ENCODE measurements around the gene ARHGAP15.
A peak's percentile ranks its signal among the peaks of the same experiment; 100 is the strongest.

ARHGAP15 gene

GRCh38 chr2:143482316-143482715 lies 353.1 kb downstream of the ARHGAP15 start:
- Histone ChIP-seq H3K27me3 (ENCODE audit: control insufficient read depth, insufficient read depth, low read length) (no peaks in the 10 kb centered on the region), H3K36me3 (ENCODE audit: control insufficient read depth, insufficient read depth, low read length) (no peaks in the 10 kb centered on the region), H3K9ac (ENCODE audit: low read length) (no peak overlapping the region), H3K27ac (ENCODE audit: low read depth, low read length) (peak overlapping the region; percentile 45), H3K4me3 (ENCODE audit: low read length) (no peak overlapping the region), H3K4me1 (ENCODE audit: control insufficient read depth, insufficient read depth, low read length) (peaks cover 3% of the 10 kb centered on the region)

- H3K9ac ChIP-seq (ENCODE audit: low read length) = no peak overlapping the region
Observed at GRCh38 chr2:143482771-143483170, 353.6 kb downstream of the ARHGAP15 start.

GRCh38 chr2:143486976-143487375 lies 357.8 kb downstream of the ARHGAP15 start:
- H3K9ac ChIP-seq (ENCODE audit: low read length) = no peak overlapping the region
- no peak overlapping the region for H3K27ac ChIP-seq (ENCODE audit: low read depth, low read length)
- no peak overlapping the region for H3K4me3 ChIP-seq (ENCODE audit: low read length)
- no peaks in the 10 kb centered on the region for H3K27me3 ChIP-seq (ENCODE audit: control insufficient read depth, insufficient read depth, low read length)
- no peaks in the 10 kb centered on the region for H3K36me3 ChIP-seq (ENCODE audit: control insufficient read depth, insufficient read depth, low read length)
- H3K4me1 ChIP-seq (ENCODE audit: control insufficient read depth, insufficient read depth, low read length) = no peaks in the 10 kb centered on the region

More at GRCh38 chr2:143482771-143483170, 353.6 kb downstream of the ARHGAP15 start:
- Histone ChIP-seq H3K4me1 (ENCODE audit: control insufficient read depth, insufficient read depth, low read length) (peaks cover 3% of the 10 kb centered on the region), H3K36me3 (ENCODE audit: control insufficient read depth, insufficient read depth, low read length) (no peaks in the 10 kb centered on the region), H3K27ac (ENCODE audit: low read depth, low read length) (peak overlapping the region; percentile 45), H3K4me3 (ENCODE audit: low read length) (no peak overlapping the region), H3K27me3 (ENCODE audit: control insufficient read depth, insufficient read depth, low read length) (no peaks in the 10 kb centered on the region)

DNA sequence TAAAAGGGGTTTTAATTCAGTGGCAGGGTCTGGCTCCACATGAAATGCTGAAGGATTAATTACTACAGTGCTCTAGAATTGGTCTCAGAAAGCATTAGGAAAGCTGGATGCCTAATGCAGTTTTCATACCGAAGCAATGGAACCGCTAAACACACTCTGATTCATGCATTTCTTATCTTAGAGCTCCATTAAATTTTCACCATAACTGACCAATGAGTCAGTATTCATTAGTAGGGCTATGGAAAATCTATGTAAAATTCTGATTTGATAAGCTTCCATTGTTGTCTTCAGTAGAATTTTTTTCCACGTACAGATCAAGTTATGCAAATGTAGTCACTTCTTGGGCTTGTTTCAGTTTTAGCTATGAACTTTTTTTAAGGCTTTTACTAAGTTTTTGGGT lies 359.9 kb downstream of the ARHGAP15 start:
- Histone ChIP-seq H3K36me3 (ENCODE audit: control insufficient read depth, insufficient read depth, low read length) (no peaks in the 10 kb centered on the region), H3K27me3 (ENCODE audit: control insufficient read depth, insufficient read depth, low read length) (no peaks in the 10 kb centered on the region), H3K9ac (ENCODE audit: low read length) (no peak overlapping the region), H3K4me3 (ENCODE audit: low read length) (no peak overlapping the region), H3K27ac (ENCODE audit: low read depth, low read length) (no peak overlapping the region), H3K4me1 (ENCODE audit: control insufficient read depth, insufficient read depth, low read length) (no peaks in the 10 kb centered on the region)

DNA sequence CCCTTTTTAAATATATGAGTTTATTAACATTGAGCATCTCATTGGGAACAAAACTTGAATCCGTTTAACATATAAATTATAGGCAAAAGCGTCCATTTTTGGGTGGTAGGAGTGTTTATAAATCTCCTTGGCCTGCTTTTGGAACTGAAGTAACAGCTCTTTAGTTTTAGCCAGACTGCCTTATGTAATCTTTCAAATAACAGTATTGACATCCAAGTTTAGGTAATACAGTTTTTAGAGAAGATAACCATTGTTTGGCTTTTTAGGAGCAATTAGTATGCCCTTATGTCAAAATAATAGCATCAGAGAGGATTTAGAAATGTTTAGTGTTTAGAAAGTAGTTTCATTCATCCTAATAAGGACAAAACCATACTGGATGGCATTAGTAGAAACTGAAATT lies 361.9 kb downstream of the ARHGAP15 start:
- Histone ChIP-seq H3K36me3 (ENCODE audit: control insufficient read depth, insufficient read depth, low read length) (no peaks in the 10 kb centered on the region), H3K27me3 (ENCODE audit: control insufficient read depth, insufficient read depth, low read length) (no peaks in the 10 kb centered on the region), H3K9ac (ENCODE audit: low read length) (no peak overlapping the region), H3K4me1 (ENCODE audit: control insufficient read depth, insufficient read depth, low read length) (no peaks in the 10 kb centered on the region), H3K27ac (ENCODE audit: low read depth, low read length) (no peak overlapping the region), H3K4me3 (ENCODE audit: low read length) (no peak overlapping the region)

DNA sequence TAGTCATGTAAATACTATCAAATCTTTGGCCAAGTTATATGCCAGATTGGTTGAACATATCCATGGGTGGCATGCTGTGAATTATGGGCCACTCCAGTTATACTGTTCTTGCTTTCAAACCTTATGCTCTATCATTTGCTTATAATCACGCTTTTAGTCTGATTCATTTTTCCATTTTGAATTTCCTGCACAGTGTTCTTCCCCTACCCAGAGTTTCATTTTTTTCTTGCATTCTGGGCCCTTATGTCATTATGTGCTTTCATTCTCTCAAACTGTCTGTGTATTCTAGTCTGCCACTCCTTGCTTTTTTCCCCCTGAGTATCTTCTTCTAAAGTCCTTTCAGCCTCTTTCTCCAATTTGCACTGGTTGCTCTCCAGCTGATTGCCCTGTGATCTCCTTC lies 364.1 kb downstream of the ARHGAP15 start:
- Histone ChIP-seq H3K4me3 (ENCODE audit: low read length) (no peak overlapping the region), H3K27ac (ENCODE audit: low read depth, low read length) (no peak overlapping the region), H3K4me1 (ENCODE audit: control insufficient read depth, insufficient read depth, low read length) (no peaks in the 10 kb centered on the region), H3K9ac (ENCODE audit: low read length) (no peak overlapping the region), H3K27me3 (ENCODE audit: control insufficient read depth, insufficient read depth, low read length) (no peaks in the 10 kb centered on the region), H3K36me3 (ENCODE audit: control insufficient read depth, insufficient read depth, low read length) (no peaks in the 10 kb centered on the region)

- Histone ChIP-seq H3K27me3 (ENCODE audit: control insufficient read depth, insufficient read depth, low read length) (no peaks in the 10 kb centered on the region), H3K27ac (ENCODE audit: low read depth, low read length) (no peak overlapping the region), H3K4me1 (ENCODE audit: control insufficient read depth, insufficient read depth, low read length) (no peaks in the 10 kb centered on the region), H3K36me3 (ENCODE audit: control insufficient read depth, insufficient read depth, low read length) (no peaks in the 10 kb centered on the region), H3K4me3 (ENCODE audit: low read length) (no peak overlapping the region), H3K9ac (ENCODE audit: low read length) (no peak overlapping the region)
Observed at GRCh38 chr2:143497726-143498125, 368.5 kb downstream of the ARHGAP15 start.

DNA sequence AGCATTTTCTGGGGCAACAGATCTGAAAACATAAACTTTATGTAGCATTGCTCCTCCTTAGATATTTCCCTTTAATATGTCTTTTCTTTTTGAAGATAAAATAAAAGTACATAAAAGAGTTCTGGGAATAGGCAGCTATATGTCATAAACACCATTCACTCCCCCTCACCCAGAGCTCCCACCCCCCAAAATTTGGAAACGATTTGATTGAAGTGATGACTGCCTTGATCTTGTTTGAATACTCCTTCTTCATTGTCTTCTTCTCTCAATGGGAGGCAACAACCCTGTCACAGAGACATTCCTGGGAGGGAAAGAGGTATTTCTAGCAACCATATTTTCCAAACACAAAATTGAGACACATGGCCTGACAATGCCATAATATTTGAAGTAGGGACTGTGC lies 369.3 kb downstream of the ARHGAP15 start:
- H3K36me3 ChIP-seq (ENCODE audit: control insufficient read depth, insufficient read depth, low read length) = no peaks in the 10 kb centered on the region
- H3K27me3 ChIP-seq (ENCODE audit: control insufficient read depth, insufficient read depth, low read length) = no peaks in the 10 kb centered on the region
- no peak overlapping the region for H3K27ac ChIP-seq (ENCODE audit: low read depth, low read length)
- H3K4me3 ChIP-seq (ENCODE audit: low read length) = no peak overlapping the region
- no peaks in the 10 kb centered on the region for H3K4me1 ChIP-seq (ENCODE audit: control insufficient read depth, insufficient read depth, low read length)
- no peak overlapping the region for H3K9ac ChIP-seq (ENCODE audit: low read length)

DNA sequence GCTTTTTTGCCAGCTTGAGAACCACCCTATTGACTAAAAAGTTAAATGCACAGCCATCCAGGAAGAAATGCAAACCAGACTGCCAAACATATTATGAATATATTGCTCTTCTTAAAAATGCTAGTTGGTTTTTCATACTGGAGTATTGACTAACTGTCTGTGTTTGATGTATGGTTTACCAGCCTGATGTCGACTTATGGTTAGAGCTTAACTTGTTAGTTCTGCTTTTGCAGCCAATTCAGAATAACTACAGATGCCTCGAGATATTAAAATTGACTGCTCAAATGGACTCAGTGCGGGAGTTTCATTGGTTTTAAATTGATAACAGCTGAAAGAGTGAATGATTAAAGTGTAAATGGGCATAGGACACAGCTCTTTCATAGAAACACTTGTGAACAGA lies 369.8 kb downstream of the ARHGAP15 start:
- H3K9ac ChIP-seq (ENCODE audit: low read length) = no peak overlapping the region
- H3K27ac ChIP-seq (ENCODE audit: low read depth, low read length) = no peak overlapping the region
- H3K4me3 ChIP-seq (ENCODE audit: low read length) = no peak overlapping the region

GRCh38 chr2:143501106-143501676 lies 372.0 kb downstream of the ARHGAP15 start:
- Histone ChIP-seq H3K4me3 (ENCODE audit: low read length) (no peak overlapping the region), H3K27ac (ENCODE audit: low read depth, low read length) (no peak overlapping the region), H3K4me1 (ENCODE audit: control insufficient read depth, insufficient read depth, low read length) (no peaks in the 10 kb centered on the region), H3K36me3 (ENCODE audit: control insufficient read depth, insufficient read depth, low read length) (no peaks in the 10 kb centered on the region), H3K9ac (ENCODE audit: low read length) (no peak overlapping the region), H3K27me3 (ENCODE audit: control insufficient read depth, insufficient read depth, low read length) (no peaks in the 10 kb centered on the region)

More for the DNA sequence above, 369.8 kb downstream of the ARHGAP15 start:
- Histone ChIP-seq H3K4me1 (ENCODE audit: control insufficient read depth, insufficient read depth, low read length) (no peaks in the 10 kb centered on the region), H3K27me3 (ENCODE audit: control insufficient read depth, insufficient read depth, low read length) (no peaks in the 10 kb centered on the region), H3K36me3 (ENCODE audit: control insufficient read depth, insufficient read depth, low read length) (no peaks in the 10 kb centered on the region)

DNA sequence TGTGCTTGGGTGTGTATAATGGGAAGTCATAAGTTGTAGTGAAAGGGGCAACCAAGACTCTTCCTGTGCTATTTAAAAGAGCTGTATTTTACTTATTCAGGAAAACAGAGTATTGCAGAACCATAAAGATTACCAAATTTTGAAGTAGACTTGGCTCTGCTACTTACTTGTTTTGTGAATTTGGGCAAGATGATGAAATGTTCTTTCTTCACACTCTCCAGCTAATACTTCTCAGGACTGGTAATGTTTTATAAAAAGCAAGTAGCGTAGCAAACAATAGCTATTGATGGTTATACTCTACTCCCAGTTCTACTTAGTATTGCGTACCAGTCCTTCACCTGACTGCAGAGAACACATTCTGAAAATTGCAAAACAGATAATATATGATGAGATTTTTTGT lies 374.1 kb downstream of the ARHGAP15 start:
- no peaks in the 10 kb centered on the region for H3K27me3 ChIP-seq (ENCODE audit: control insufficient read depth, insufficient read depth, low read length)
- no peaks in the 10 kb centered on the region for H3K36me3 ChIP-seq (ENCODE audit: control insufficient read depth, insufficient read depth, low read length)
- H3K27ac ChIP-seq (ENCODE audit: low read depth, low read length) = no peak overlapping the region
- no peak overlapping the region for H3K9ac ChIP-seq (ENCODE audit: low read length)
- H3K4me3 ChIP-seq (ENCODE audit: low read length) = no peak overlapping the region
- no peaks in the 10 kb centered on the region for H3K4me1 ChIP-seq (ENCODE audit: control insufficient read depth, insufficient read depth, low read length)

- Histone ChIP-seq H3K4me3 (ENCODE audit: low read length) (no peak overlapping the region), H3K27ac (ENCODE audit: low read depth, low read length) (no peak overlapping the region), H3K27me3 (ENCODE audit: control insufficient read depth, insufficient read depth, low read length) (no peaks in the 10 kb centered on the region)
Observed at GRCh38 chr2:143504397-143504796, 375.2 kb downstream of the ARHGAP15 start.

GRCh38 chr2:143505542-143505941 lies 376.3 kb downstream of the ARHGAP15 start:
- H3K27me3 ChIP-seq (ENCODE audit: control insufficient read depth, insufficient read depth, low read length) = no peaks in the 10 kb centered on the region
- no peaks in the 10 kb centered on the region for H3K36me3 ChIP-seq (ENCODE audit: control insufficient read depth, insufficient read depth, low read length)
- H3K4me1 ChIP-seq (ENCODE audit: control insufficient read depth, insufficient read depth, low read length) = no peaks in the 10 kb centered on the region
- H3K27ac ChIP-seq (ENCODE audit: low read depth, low read length) = no peak overlapping the region
- no peak overlapping the region for H3K9ac ChIP-seq (ENCODE audit: low read length)
- no peak overlapping the region for H3K4me3 ChIP-seq (ENCODE audit: low read length)

More at GRCh38 chr2:143504397-143504796, 375.2 kb downstream of the ARHGAP15 start:
- no peaks in the 10 kb centered on the region for H3K36me3 ChIP-seq (ENCODE audit: control insufficient read depth, insufficient read depth, low read length)
- H3K9ac ChIP-seq (ENCODE audit: low read length) = no peak overlapping the region
- H3K4me1 ChIP-seq (ENCODE audit: control insufficient read depth, insufficient read depth, low read length) = no peaks in the 10 kb centered on the region
